CD4-positive, alpha-beta T cell (primary cell): ENCODE results near the gene FAM170B. TPM values are rescaled to one million over a fixed set of nuclear protein-coding genes. Genes with fewer than 3 reads are reported as not detected.

Experiments used
- ATAC-seq: fragments of 200-7000 bp; cut with Tn5 transposase; one replicate; pipeline ENCODE4 v1.10.0; 2022; ENCODE audit warnings: mild to moderate bottlenecking; ENCODE audit not compliant: poor library complexity
- CTCF ChIA-PET: fragments of 350-600 bp; sonication (Branson Sonifier 250); formaldehyde crosslinking; loops from one replicate; lab custom pipeline; 2021; ENCODE audit warnings: antibody characterized with exemption, inconsistent platforms; lab: Charles Lee
- POLR2A ChIA-PET: fragments of 350-600 bp; sonication (Branson Sonifier 250); formaldehyde crosslinking; loops from one replicate; lab custom pipeline; 2021; ENCODE audit warnings: antibody characterized with exemption, inconsistent platforms; lab: Charles Lee
- DNase-seq, 14 experiments: peaks; one replicate each; pipeline ENCODE4 v3.0.0-alpha.2; 2013 to 2020; ENCODE audit warnings: mixed read lengths in 2 of 14
- H3K27ac ChIP-seq, 2 donors: one replicate each; pipeline versions ENCODE4 v1.5.1 to v1.7.0; 2013; ENCODE audit warnings: low read length in 2 of 2, low read depth in 1 of 2, mild to moderate bottlenecking in 1 of 2
- H3K27me3 ChIP-seq, 2 experiments: 1 replicate in 1 of 2; 2 replicates in 1 of 2; pipeline versions ENCODE4 v1.6.1 to v1.7.0; 2013; ENCODE audit warnings: low read length in 2 of 2, control low read depth in 1 of 2, mild to moderate bottlenecking in 1 of 2, moderate library complexity in 1 of 2; ENCODE audit not compliant: insufficient read depth in 2 of 2, control insufficient read depth in 1 of 2
- H3K36me3 ChIP-seq: one replicate; pipeline ENCODE4 v1.6.1; 2013; ENCODE audit warnings: low read length, control low read depth; ENCODE audit not compliant: insufficient read depth
- H3K4me1 ChIP-seq: one replicate; pipeline ENCODE4 v1.6.1; 2013; ENCODE audit warnings: low read length, control low read depth; ENCODE audit not compliant: insufficient read depth
- H3K4me3 ChIP-seq: one replicate; pipeline ENCODE4 v1.5.1; 2013; ENCODE audit warnings: mild to moderate bottlenecking, low read length, moderate library complexity
- H3K9me3 ChIP-seq, 2 experiments: 1 replicate in 1 of 2; 2 replicates in 1 of 2; pipeline versions ENCODE4 v1.6.1 to v1.7.0; 2013; ENCODE audit warnings: low read length in 2 of 2, mild to moderate bottlenecking in 2 of 2, control low read depth in 1 of 2, moderate library complexity in 1 of 2; ENCODE audit not compliant: control insufficient read depth in 1 of 2, insufficient read depth in 1 of 2
- H3K27ac Mint-ChIP-seq: one replicate; pipeline ENCODE4 v1.8.0; 2020; ENCODE audit warnings: mixed read lengths
- H3K27me3 Mint-ChIP-seq: one replicate; pipeline ENCODE4 v1.8.0; 2021; ENCODE audit warnings: mixed read lengths
- H3K36me3 Mint-ChIP-seq: one replicate; pipeline ENCODE4 v1.8.0; 2021; ENCODE audit warnings: low read depth, mixed read lengths
- H3K4me1 Mint-ChIP-seq: one replicate; pipeline ENCODE4 v1.8.0; 2021; ENCODE audit warnings: low read depth, mixed read lengths
- H3K4me3 Mint-ChIP-seq: one replicate; pipeline ENCODE4 v1.8.0; 2020; ENCODE audit warnings: mild to moderate bottlenecking, mixed read lengths
- H3K9me3 Mint-ChIP-seq: one replicate; pipeline ENCODE4 v1.8.0; 2020; ENCODE audit warnings: mixed read lengths
- intact Hi-C, 2 experiments: fragments of 100-400 bp; cut with DNase I in 1 of 2; cut with micrococcal nuclease in 1 of 2; formaldehyde crosslinking; loops; one replicate each; pipeline versions ENCODE4 v1.15.1 to v1.9.0; 2023 to 2025; cut with DNase I, micrococcal nuclease
- total RNA-seq, 174 experiments: library from RNA in 2 of 174; stranded (reverse) in 2 of 174; gene quantifications; one replicate each; pipeline ENCODE4 v1.2.3 and lab custom pipeline; 2021 to 2026
- TF ChIP-seq, protein P1 (sequence below): fragments of 200-600 bp; IDR thresholded peaks from one replicate; pipeline ENCODE4 v1.8.0; 2022; ENCODE audit warnings: antibody characterized with exemption, mild to moderate bottlenecking

FAM170B gene
- total RNA-seq, 2 experiments from 2014 or later, result not detected

- DNase-seq (no peak), ATAC-seq (no peak)
- ChIA-PET POLR2A (no interaction called here), CTCF (no interaction called here)
- no peak overlapping the region for H3K27ac ChIP-seq
- peaks cover 0 to 7% of the 10 kb centered on the region in 2 experiments for H3K9me3 ChIP-seq
- H3K27me3 Mint-ChIP-seq, result no peaks in the 10 kb centered on the region
- H3K9me3 Mint-ChIP-seq, result no peaks in the 10 kb centered on the region
- no peak overlapping the region for H3K4me3 ChIP-seq
- H3K27me3 ChIP-seq, result no peaks in the 10 kb centered on the region
- H3K36me3 Mint-ChIP-seq, result no peaks in the 10 kb centered on the region
- intact Hi-C loops, result no loop called here
- H3K4me3 Mint-ChIP-seq, result no peak overlapping the region
- H3K4me1 Mint-ChIP-seq, result peaks cover 16% of the 10 kb centered on the region
- no peaks in the 10 kb centered on the region for H3K36me3 ChIP-seq
- TF ChIP-seq, protein P1, sequence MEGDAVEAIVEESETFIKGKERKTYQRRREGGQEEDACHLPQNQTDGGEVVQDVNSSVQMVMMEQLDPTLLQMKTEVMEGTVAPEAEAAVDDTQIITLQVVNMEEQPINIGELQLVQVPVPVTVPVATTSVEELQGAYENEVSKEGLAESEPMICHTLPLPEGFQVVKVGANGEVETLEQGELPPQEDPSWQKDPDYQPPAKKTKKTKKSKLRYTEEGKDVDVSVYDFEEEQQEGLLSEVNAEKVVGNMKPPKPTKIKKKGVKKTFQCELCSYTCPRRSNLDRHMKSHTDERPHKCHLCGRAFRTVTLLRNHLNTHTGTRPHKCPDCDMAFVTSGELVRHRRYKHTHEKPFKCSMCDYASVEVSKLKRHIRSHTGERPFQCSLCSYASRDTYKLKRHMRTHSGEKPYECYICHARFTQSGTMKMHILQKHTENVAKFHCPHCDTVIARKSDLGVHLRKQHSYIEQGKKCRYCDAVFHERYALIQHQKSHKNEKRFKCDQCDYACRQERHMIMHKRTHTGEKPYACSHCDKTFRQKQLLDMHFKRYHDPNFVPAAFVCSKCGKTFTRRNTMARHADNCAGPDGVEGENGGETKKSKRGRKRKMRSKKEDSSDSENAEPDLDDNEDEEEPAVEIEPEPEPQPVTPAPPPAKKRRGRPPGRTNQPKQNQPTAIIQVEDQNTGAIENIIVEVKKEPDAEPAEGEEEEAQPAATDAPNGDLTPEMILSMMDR, result no peak
- peaks cover 23% of the 10 kb centered on the region for H3K4me1 ChIP-seq
- H3K27ac Mint-ChIP-seq, result no peak overlapping the region
Observed at GRCh38 chr10:49174261-49174925, 40.6 kb upstream of the FAM170B start.

DNA sequence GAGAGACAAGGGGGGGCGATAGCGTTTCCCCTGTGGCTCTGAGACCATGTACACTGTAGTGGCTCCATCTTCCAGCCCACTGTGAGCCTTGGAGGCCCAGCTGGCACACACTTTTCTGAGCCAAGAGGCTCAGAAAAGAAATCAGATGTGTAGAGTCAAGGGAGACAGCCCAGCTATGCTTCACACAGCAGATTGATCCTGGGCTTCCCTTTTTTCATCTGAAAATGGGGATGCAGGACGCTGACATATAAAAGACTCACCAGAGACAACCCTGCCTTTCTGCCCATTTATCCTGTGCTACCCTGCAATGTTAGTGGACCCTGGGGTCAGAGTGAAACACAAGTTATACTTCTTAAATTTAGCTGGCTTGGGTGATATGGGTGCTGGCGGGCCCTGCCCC, 40.0 kb upstream of the FAM170B start:
- Histone ChIP-seq H3K4me3 (no peak overlapping the region), H3K27me3 (no peaks in the 10 kb centered on the region), H3K36me3 (no peaks in the 10 kb centered on the region), H3K4me1 (peaks cover 23% of the 10 kb centered on the region), H3K27ac (no peak overlapping the region), H3K9me3 (peaks cover 0 to 7% of the 10 kb centered on the region in 2 experiments)
- H3K9me3 Mint-ChIP-seq, result no peaks in the 10 kb centered on the region
- no peak overlapping the region for H3K27ac Mint-ChIP-seq
- H3K36me3 Mint-ChIP-seq, result no peaks in the 10 kb centered on the region
- ChIA-PET CTCF (no interaction called here), POLR2A (no interaction called here)
- TF ChIP-seq, protein P1, result no peak
- no peaks in the 10 kb centered on the region for H3K27me3 Mint-ChIP-seq
- ATAC-seq (no peak), DNase-seq (no peak)
- no peak overlapping the region for H3K4me3 Mint-ChIP-seq
- intact Hi-C loops, result no loop called here
- H3K4me1 Mint-ChIP-seq, result peaks cover 16% of the 10 kb centered on the region

DNA sequence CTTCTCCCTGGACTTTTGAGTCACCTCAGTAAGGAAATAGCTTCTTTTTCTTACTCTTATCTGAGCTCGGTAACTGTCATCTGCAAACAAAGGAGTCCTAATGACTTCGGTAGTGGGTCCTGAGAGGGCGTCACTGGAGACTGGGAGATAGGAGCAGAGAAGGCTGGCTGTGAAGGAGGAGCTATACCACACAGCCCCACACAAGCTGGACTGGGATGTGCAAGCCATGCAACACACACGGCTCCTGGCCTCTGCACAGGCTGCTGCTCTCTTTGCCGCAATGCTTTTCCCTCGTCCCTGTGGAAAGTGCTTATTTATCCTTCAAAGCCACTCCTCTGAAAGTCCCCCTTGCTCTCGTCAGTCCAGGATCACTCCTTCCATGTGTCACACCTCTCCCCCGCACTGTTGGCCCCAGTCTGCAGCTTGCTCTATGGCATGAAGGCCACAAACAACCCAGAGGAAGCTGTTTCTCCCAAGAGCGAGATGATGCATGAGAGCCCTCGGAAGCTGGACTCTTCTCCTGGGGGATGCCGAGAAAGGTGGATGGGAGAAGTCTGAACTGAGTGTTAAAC, 39.5 kb upstream of the FAM170B start:
- intact Hi-C loops, result no loop called here
- H3K4me1 Mint-ChIP-seq, result peaks cover 12% of the 10 kb centered on the region
- no peak overlapping the region for H3K27ac ChIP-seq
- ChIA-PET POLR2A (no interaction called here), CTCF (no interaction called here)
- ATAC-seq (no peak), DNase-seq (no peak)
- H3K4me3 ChIP-seq, result no peak overlapping the region
- H3K9me3 ChIP-seq, result peaks cover 0 to 7% of the 10 kb centered on the region in 2 experiments
- no peak overlapping the region for H3K4me3 Mint-ChIP-seq
- no peaks in the 10 kb centered on the region for H3K27me3 Mint-ChIP-seq
- H3K4me1 ChIP-seq, result peaks cover 23% of the 10 kb centered on the region
- no peaks in the 10 kb centered on the region for H3K36me3 Mint-ChIP-seq
- no peaks in the 10 kb centered on the region for H3K27me3 ChIP-seq
- H3K9me3 Mint-ChIP-seq, result no peaks in the 10 kb centered on the region
- no peaks in the 10 kb centered on the region for H3K36me3 ChIP-seq
- H3K27ac Mint-ChIP-seq, result no peak overlapping the region
- TF ChIP-seq, protein P1, result no peak
